ENCODE data around the gene ZRANB3.
"Not testable (repeated sequence)": the region's sequence is repeated elsewhere in the genome, so short reads cannot be mapped to it uniquely, and the experiment has no call there.

ZRANB3 gene

GRCh38 chr2:135093670-135094330, 437.2 kb downstream of the ZRANB3 start:
- no peak overlapping the region for H3K27ac ChIP-seq (ENCODE audit: low read length)
- no peak overlapping the region for H3K4me2 ChIP-seq (ENCODE audit: low read depth, low read length)
- no peak for TF ChIP-seq CTCF (IDR thresholded peaks at IDR 0.05; ENCODE audit: low read length)
- no peak for TF ChIP-seq EZH2 (optimal IDR thresholded peaks at IDR 0.05; ENCODE audit: low read depth, low read length)
- TF ChIP-seq EZH2phosphoT487 (IDR thresholded peaks at IDR 0.05; ENCODE audit: low read length): no peak
- H2AFZ ChIP-seq (ENCODE audit: low read length): no peak overlapping the region
- no peak for DNase-seq
- no peaks in the 10 kb centered on the region; the same call in none of the 2 replicates for H3K4me1 ChIP-seq (ENCODE audit: low read length)
- no peaks in the 10 kb centered on the region for H3F3A ChIP-seq (ENCODE audit: insufficient read depth, low read length)
- H4K20me1 ChIP-seq (ENCODE audit: insufficient read depth, low read length): no peaks in the 10 kb centered on the region
- no peaks in the 10 kb centered on the region; the same call in 1 of the 2 replicates for H3K36me3 ChIP-seq (replicated peaks; ENCODE audit: insufficient read depth, low read length)
- H3K9me2 ChIP-seq (replicated peaks; ENCODE audit: insufficient read depth, low read length): no peaks in the 10 kb centered on the region
- H3K4me3 ChIP-seq (ENCODE audit: low read length): no peak overlapping the region
- H3K79me2 ChIP-seq (ENCODE audit: low read length): no peaks in the 10 kb centered on the region
- H3K9ac ChIP-seq (ENCODE audit: low read length): no peak overlapping the region
- no peaks in the 10 kb centered on the region for H3K9me3 ChIP-seq (replicated peaks; ENCODE audit: insufficient read depth, low read length)
- no peaks in the 10 kb centered on the region for H3K27me3 ChIP-seq (replicated peaks; ENCODE audit: insufficient read depth, low read length)

GRCh38 chr2:135093193-135093592, 437.8 kb downstream of the ZRANB3 start:
- Histone ChIP-seq H3K27ac (ENCODE audit: low read length) (no peak overlapping the region), H3K4me3 (ENCODE audit: low read length) (no peak overlapping the region), H2AFZ (ENCODE audit: low read length) (no peak overlapping the region), H3K36me3 (replicated peaks; ENCODE audit: insufficient read depth, low read length) (no peaks in the 10 kb centered on the region; the same call in 1 of the 2 replicates), H3K4me1 (ENCODE audit: low read length) (no peaks in the 10 kb centered on the region; the same call in none of the 2 replicates), H3K9me3 (replicated peaks; ENCODE audit: insufficient read depth, low read length) (no peaks in the 10 kb centered on the region), H3F3A (ENCODE audit: insufficient read depth, low read length) (no peaks in the 10 kb centered on the region), H3K9me2 (replicated peaks; ENCODE audit: insufficient read depth, low read length) (no peaks in the 10 kb centered on the region), H4K20me1 (ENCODE audit: insufficient read depth, low read length) (no peaks in the 10 kb centered on the region), H3K9ac (ENCODE audit: low read length) (no peak overlapping the region), H3K4me2 (ENCODE audit: low read depth, low read length) (no peak overlapping the region), H3K79me2 (ENCODE audit: low read length) (no peaks in the 10 kb centered on the region), H3K27me3 (replicated peaks; ENCODE audit: insufficient read depth, low read length) (no peaks in the 10 kb centered on the region)
- no peak for DNase-seq
- TF ChIP-seq EZH2 (optimal IDR thresholded peaks at IDR 0.05; ENCODE audit: low read depth, low read length) (no peak), CTCF (IDR thresholded peaks at IDR 0.05; ENCODE audit: low read length) (no peak), EZH2phosphoT487 (IDR thresholded peaks at IDR 0.05; ENCODE audit: low read length) (no peak)

GRCh38 chr2:135091681-135092080, 439.3 kb downstream of the ZRANB3 start:
- TF ChIP-seq CTCF (IDR thresholded peaks at IDR 0.05; ENCODE audit: low read length): no peak
- TF ChIP-seq EZH2phosphoT487 (IDR thresholded peaks at IDR 0.05; ENCODE audit: low read length): no peak
- TF ChIP-seq EZH2 (optimal IDR thresholded peaks at IDR 0.05; ENCODE audit: low read depth, low read length): no peak
- no peak overlapping the region for H3K4me3 ChIP-seq (ENCODE audit: low read length)
- no peaks in the 10 kb centered on the region for H3K9me2 ChIP-seq (replicated peaks; ENCODE audit: insufficient read depth, low read length)
- peaks cover 12% of the 10 kb centered on the region for H3K79me2 ChIP-seq (ENCODE audit: low read length)
- H2AFZ ChIP-seq (ENCODE audit: low read length): no peak overlapping the region
- H3K9ac ChIP-seq (ENCODE audit: low read length): no peak overlapping the region
- no peaks in the 10 kb centered on the region for H3F3A ChIP-seq (ENCODE audit: insufficient read depth, low read length)
- no peaks in the 10 kb centered on the region for H3K9me3 ChIP-seq (replicated peaks; ENCODE audit: insufficient read depth, low read length)
- H3K27me3 ChIP-seq (replicated peaks; ENCODE audit: insufficient read depth, low read length): no peaks in the 10 kb centered on the region
- H3K27ac ChIP-seq (ENCODE audit: low read length): no peak overlapping the region
- no peak overlapping the region for H3K4me2 ChIP-seq (ENCODE audit: low read depth, low read length)
- no peaks in the 10 kb centered on the region; the same call in 1 of the 2 replicates for H3K36me3 ChIP-seq (replicated peaks; ENCODE audit: insufficient read depth, low read length)
- H3K4me1 ChIP-seq (ENCODE audit: low read length): no peaks in the 10 kb centered on the region; the same call in none of the 2 replicates
- H4K20me1 ChIP-seq (ENCODE audit: insufficient read depth, low read length): no peaks in the 10 kb centered on the region
- no peak for DNase-seq

GRCh38 chr2:135089597-135089996, 441.4 kb downstream of the ZRANB3 start:
- not testable (repeated sequence) for H3K27me3 ChIP-seq (replicated peaks; ENCODE audit: insufficient read depth, low read length); H3K9me2 ChIP-seq (replicated peaks; ENCODE audit: insufficient read depth, low read length); H3K4me1 ChIP-seq (ENCODE audit: low read length); H3K36me3 ChIP-seq (replicated peaks; ENCODE audit: insufficient read depth, low read length); H3K27ac ChIP-seq (ENCODE audit: low read length); DNase-seq; H3K4me3 ChIP-seq (ENCODE audit: low read length); H4K20me1 ChIP-seq (ENCODE audit: insufficient read depth, low read length); H3K4me2 ChIP-seq (ENCODE audit: low read depth, low read length); H3K9ac ChIP-seq (ENCODE audit: low read length); H3F3A ChIP-seq (ENCODE audit: insufficient read depth, low read length); H2AFZ ChIP-seq (ENCODE audit: low read length); H3K9me3 ChIP-seq (replicated peaks; ENCODE audit: insufficient read depth, low read length)
- H3K79me2 ChIP-seq (ENCODE audit: low read length): peaks cover 22% of the 10 kb centered on the region

All from MM.1S (cell line).